Measurements from ENCODE around the gene QPCT. TPM values are rescaled to one million over a fixed set of nuclear protein-coding genes. Genes with fewer than 3 reads are reported as not detected.

Gene QPCT
- polyA plus RNA-seq, 1 of the 3 experiments (the other 2 are of a cell fraction): 0.12 TPM

- no peak for TF ChIP-seq ZBTB33 (IDR thresholded peaks at IDR 0.05; ENCODE audit: borderline replicate concordance, low read depth)
- no peak for TF ChIP-seq RFX5 (IDR thresholded peaks at IDR 0.05; ENCODE audit: low read length)
- no peak for TF ChIP-seq JUND (IDR thresholded peaks at IDR 0.05)
- TF ChIP-seq TCF12 (IDR thresholded peaks at IDR 0.05): no peak
- no peak for TF ChIP-seq YY1 (IDR thresholded peaks at IDR 0.05; ENCODE audit: low read depth)
- no peak for TF ChIP-seq ELF1 (IDR thresholded peaks at IDR 0.05)
Observed at GRCh38 chr2:37388074-37388473, 43.6 kb downstream of the QPCT start (continued).

- H3F3A ChIP-seq (replicated peaks; ENCODE audit: insufficient read depth): peaks cover 17% of the 10 kb centered on the region
- no peaks in the 10 kb centered on the region for H3K9me3 ChIP-seq
- peaks cover 6 to 32% of the 10 kb centered on the region in 2 experiments; a peak in 3 of 4 replicates for H3K4me1 ChIP-seq (ENCODE audit: control insufficient read depth in 1 of 2, insufficient read depth in 2 of 2, low read depth in 1 of 2, low read length in 1 of 2)
- no peaks in the 10 kb centered on the region for H4K20me1 ChIP-seq (ENCODE audit: insufficient read depth)
- no peaks in the 10 kb centered on the region for H3K27me3 ChIP-seq (ENCODE audit: insufficient read depth)
- no peak overlapping the region for H3K4me3 ChIP-seq (ENCODE audit: low read depth in 2 of 2, low read length in 1 of 2)
- H3K9ac ChIP-seq: no peak overlapping the region
- peak overlapping the region in 1 of 2 experiments; percentile 68; a peak in 1 of 4 replicates for H3K27ac ChIP-seq (ENCODE audit: low read depth in 2 of 2, low read length in 1 of 2)
- no peaks in the 10 kb centered on the region for H3K9me2 ChIP-seq
- DNase-seq: no peak
- TF ChIP-seq USF1 (IDR thresholded peaks at IDR 0.05; ENCODE audit: borderline replicate concordance, low read depth) (no peak), ZBTB33 (IDR thresholded peaks at IDR 0.05; ENCODE audit: borderline replicate concordance, low read depth) (no peak), CTCF (IDR thresholded peaks at IDR 0.05) (no peak), FOSL2 (IDR thresholded peaks at IDR 0.05; ENCODE audit: borderline replicate concordance, low read depth) (no peak), SIN3A (IDR thresholded peaks at IDR 0.05; ENCODE audit: borderline replicate concordance, low read depth, low read length) (no peak), RCOR1 (IDR thresholded peaks at IDR 0.05; ENCODE audit: low read length) (no peak), TCF12 (IDR thresholded peaks at IDR 0.05) (no peak), POLR2AphosphoS5 (IDR thresholded peaks at IDR 0.05; ENCODE audit: low read depth, low read length) (no peak), MEF2A (IDR thresholded peaks at IDR 0.05; ENCODE audit: borderline replicate concordance, low read depth) (no peak), GATA2 (CRISPR knock-in tag; IDR thresholded peaks at IDR 0.05) (no peak), JUND (IDR thresholded peaks at IDR 0.05) (no peak), EP300 (IDR thresholded peaks at IDR 0.05; ENCODE audit: borderline replicate concordance in 1 of 2, low read depth in 1 of 2, low read length in 1 of 2) (no peak)
- no peak overlapping the region for H2AFZ ChIP-seq (ENCODE audit: low read depth)
- no peaks in the 10 kb centered on the region for H3K79me2 ChIP-seq (ENCODE audit: insufficient read depth)
- CTCF ChIA-PET: interaction anchor here (1.3 to 3.3 kb wide), 3 partner anchors 65 to 488 kb away, joined by 3 to 25 read pairs (median 4); partner anchors contain the start of gene PRKD3
- H3K36me3 ChIP-seq (replicated peaks in 1 of 2; ENCODE audit: control insufficient read depth in 1 of 2, insufficient read depth in 2 of 2, low read length in 1 of 2): no peaks in the 10 kb centered on the region
- peak overlapping the region; percentile 64; the same call in 1 of the 2 replicates for H3K4me2 ChIP-seq
- POLR2A ChIA-PET: interaction anchor here (0.8 kb wide), 1 partner anchor 535 kb away, joined by 3 read pairs; the partner anchor contains the start of gene RMDN2
Observed at GRCh38 chr2:37389395-37389794, 45.0 kb downstream of the QPCT start.

All from SK-N-SH (cell line).